AG09309 (cell line): ENCODE data around the gene TMEM154.
A peak's percentile ranks its signal among the peaks of the same experiment; 100 is the strongest.

Experiments
- DNase-seq: peaks from one replicate; pipeline ENCODE4 v3.0.0-alpha.2; 2010; ENCODE audit warnings: low read depth
- H3K4me3 ChIP-seq: 2 replicates; pipeline ENCODE4 v1.5.1; 2011; ENCODE audit warnings: mild to moderate bottlenecking, low read depth, low read length, moderate library complexity; ENCODE audit not compliant: control insufficient read depth
- TF ChIP-seq, protein P1 (sequence below): IDR thresholded peaks from 2 replicates; pipeline ENCODE4 v1.5.1; 2011; ENCODE audit warnings: mild to moderate bottlenecking, low read depth, low read length, inconsistent platforms; ENCODE audit not compliant: insufficient read depth, control insufficient read depth; ENCODE audit errors: missing control alignments

TMEM154 gene

DNA sequence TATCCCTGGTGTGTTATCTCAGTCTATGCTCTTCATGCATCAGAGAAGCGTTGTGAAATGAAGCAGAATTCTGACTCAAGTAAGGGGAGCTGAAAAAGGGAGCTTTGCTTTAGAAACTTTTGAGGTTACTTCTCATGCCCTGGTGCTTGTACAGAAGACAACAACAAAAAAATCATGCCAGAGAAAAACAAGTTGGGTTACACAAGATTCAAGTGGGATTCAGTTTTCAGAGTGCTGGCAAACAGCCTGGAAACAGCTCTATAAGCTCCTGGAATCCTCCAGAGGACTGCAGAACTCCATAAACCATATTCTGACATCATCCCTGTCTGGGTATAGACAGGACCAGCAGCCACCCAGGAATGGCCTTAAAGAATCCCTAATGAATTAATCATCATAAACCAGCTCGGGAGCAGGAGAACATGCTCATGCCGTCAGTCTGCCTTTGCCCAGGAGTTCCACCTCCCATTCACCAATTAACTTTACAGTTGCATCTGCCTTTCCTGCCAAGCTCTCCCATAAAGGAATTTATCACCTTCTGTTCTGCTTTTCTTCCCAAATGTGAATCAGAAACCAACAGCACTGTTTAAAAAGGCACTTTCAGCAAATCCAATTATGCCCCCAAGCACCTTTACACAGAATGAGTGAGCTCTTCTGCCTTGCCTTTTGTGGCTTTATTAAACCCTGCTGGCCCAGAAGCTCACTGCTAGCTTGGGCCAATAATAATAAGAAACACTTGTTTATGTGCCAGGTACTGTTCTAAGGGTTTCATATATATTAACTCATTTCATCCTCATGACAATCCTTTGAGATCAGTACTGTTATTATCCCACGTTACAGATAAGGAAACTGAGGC, 89.4 kb downstream of the TMEM154 start:
- H3K4me3 ChIP-seq, result no peak overlapping the region
- peak; percentile 92 for DNase-seq
- TF ChIP-seq, protein P1, sequence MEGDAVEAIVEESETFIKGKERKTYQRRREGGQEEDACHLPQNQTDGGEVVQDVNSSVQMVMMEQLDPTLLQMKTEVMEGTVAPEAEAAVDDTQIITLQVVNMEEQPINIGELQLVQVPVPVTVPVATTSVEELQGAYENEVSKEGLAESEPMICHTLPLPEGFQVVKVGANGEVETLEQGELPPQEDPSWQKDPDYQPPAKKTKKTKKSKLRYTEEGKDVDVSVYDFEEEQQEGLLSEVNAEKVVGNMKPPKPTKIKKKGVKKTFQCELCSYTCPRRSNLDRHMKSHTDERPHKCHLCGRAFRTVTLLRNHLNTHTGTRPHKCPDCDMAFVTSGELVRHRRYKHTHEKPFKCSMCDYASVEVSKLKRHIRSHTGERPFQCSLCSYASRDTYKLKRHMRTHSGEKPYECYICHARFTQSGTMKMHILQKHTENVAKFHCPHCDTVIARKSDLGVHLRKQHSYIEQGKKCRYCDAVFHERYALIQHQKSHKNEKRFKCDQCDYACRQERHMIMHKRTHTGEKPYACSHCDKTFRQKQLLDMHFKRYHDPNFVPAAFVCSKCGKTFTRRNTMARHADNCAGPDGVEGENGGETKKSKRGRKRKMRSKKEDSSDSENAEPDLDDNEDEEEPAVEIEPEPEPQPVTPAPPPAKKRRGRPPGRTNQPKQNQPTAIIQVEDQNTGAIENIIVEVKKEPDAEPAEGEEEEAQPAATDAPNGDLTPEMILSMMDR, result no peak

DNA sequence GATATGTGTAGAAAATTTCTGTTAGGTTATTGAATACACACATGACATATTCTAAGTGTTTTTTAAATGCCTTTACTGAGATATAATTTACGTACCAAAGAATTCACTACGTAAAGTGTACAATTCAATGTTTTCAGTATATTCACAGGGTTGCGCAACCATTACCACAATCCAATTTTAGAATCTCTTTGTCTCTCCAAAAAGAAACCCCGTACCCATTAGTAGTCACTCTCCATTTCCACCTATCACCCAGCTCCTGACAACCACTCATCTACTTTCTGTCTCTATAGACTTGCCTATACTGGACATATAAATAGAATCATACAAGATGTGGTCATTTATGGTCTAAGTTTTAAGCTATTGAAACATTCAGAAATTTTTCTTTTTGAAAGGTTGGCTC, 90.9 kb downstream of the TMEM154 start:
- no peak overlapping the region for H3K4me3 ChIP-seq
- TF ChIP-seq, protein P1, result no peak
- no peak for DNase-seq

DNA sequence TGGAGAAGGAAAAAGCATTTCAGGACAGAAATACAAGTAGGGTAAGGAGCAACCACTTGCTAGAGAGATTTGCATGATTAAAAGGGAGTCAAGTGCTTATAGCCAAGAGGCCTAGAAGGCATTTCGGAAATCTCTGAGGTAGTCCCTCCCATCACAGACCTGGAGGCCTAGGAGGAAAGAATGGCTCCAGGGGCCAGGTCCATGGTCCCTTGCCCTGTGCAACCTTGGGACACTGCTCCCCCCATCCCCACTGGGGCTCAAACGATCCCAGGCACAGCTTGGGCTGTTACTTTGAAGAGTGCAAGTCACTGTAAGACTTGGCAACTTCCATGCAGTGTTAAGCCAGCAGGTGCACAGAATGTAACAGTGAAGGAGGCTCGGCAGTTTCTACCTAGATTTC, 92.7 kb downstream of the TMEM154 start:
- H3K4me3 ChIP-seq, result no peak overlapping the region
- no peak for DNase-seq
- TF ChIP-seq, protein P1, result no peak

DNA sequence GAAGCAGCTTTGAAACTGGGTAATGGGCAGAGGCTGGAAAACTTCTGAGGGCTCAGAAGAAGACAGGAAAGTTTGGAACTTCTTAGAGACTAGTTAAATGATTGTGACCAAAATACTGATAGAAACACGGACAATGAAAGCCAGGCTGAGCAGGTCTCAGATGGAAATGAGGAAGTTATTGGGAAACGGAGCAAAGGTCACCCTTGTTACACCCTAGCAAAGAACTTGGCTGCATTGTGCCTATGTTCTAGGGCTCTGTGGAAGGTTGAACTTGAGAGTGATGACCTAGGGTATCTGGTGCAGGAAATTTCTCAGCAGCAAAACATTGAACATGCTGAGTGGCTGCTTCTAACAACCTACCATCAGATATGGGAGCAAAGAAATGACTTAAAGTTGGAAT, 93.1 kb downstream of the TMEM154 start:
- no peak for DNase-seq
- TF ChIP-seq, protein P1, result no peak
- no peak overlapping the region for H3K4me3 ChIP-seq

DNA sequence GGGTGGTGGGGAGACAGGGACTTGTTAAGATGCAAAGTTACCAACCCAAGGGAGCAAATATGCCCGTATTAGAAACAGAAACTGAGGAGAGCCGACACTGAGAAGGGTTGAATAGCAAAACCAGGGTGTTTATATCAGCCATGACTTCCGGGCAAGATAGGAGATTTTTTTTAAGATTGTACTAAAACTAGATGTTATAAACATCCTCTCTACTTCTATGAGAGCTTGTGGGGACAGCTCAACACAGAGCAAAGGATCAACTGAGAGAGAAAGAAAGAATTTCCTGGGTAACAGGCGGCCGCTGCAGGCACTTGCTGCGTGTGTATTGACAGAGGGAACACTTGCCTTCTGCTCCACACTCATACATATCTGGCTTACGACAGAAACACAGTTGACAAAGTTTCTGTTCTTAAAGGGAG, 94.8 kb downstream of the TMEM154 start:
- TF ChIP-seq, protein P1, result no peak
- no peak for DNase-seq
- no peak overlapping the region for H3K4me3 ChIP-seq

DNA sequence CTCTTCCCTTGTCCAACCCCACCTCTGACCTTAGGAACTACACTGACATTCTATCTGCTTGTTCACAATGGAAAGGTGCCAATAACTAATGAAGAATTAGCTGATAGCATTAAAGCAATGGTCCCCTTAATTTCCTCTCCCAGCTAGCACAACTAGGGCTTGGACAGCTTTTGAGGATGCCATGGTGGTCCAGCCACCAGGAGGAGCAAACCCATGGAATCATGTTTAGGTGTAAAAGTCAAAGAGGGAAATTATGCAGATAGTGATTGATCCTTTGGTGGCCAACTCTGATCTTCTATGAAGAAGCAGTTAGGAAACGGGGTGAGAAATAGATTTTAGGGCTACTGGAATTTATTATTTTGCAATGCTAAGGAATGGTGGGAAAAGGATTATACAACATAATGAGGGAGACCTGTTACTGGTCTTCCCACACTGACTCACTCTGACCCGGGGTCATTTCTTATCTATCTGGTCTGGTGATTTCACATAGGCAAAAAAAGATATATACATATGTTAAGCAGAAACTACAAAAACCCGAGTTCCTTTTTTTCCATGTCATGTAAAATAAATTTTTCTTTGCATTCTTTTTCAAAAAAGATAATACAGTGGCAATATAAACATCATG, 98.1 kb downstream of the TMEM154 start:
- TF ChIP-seq, protein P1, result no peak
- DNase-seq, result no peak
- H3K4me3 ChIP-seq, result no peak overlapping the region
